ENCODE results near the gene DAAM1. TPM values are rescaled to one million over a fixed set of nuclear protein-coding genes. Genes with fewer than 3 reads are reported as not detected.

The DAAM1 gene
- total RNA-seq, 1 experiment from 2014 or later, result 30.4 TPM

DNA sequence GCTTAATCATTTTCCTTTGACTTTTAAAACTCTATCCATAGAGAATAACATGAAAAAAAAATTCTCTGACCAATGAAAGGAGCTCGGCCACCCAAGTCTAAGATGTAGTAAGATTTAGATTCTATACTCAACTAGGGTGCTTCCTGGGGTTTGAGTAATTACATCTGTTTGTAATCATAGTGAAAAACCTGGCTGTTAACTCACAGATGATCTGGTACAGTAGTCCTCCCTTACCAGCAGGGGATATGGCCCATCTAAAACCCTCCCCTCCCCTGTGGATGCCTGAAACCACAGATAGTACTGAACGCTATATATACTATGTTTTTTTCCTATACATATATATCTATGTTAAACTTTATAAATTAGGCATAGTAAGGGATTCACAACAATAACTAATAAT, 89.2 kb downstream of the DAAM1 start:
- Mint-ChIP-seq H3K27ac (no peak overlapping the region), H3K4me3 (no peak overlapping the region), H3K9me3 (peaks cover 10% of the 10 kb centered on the region), H3K4me1 (peaks cover 6% of the 10 kb centered on the region), H3K36me3 (peaks cover 7% of the 10 kb centered on the region; the same call in 1 of the 2 replicates), H3K27me3 (ENCODE audit: low read depth) (no peaks in the 10 kb centered on the region)
- DNase-seq (ENCODE audit: low spot score), result no peak
- POLR2A ChIA-PET, result no interaction called here
- TF ChIP-seq ZNF263 (CRISPR knock-in tag; IDR thresholded peaks at IDR 0.05; ENCODE audit: low read depth) (no peak), ZNF317 (CRISPR knock-in tag; IDR thresholded peaks at IDR 0.05; ENCODE audit: borderline replicate concordance, low read depth) (no peak), NFYB (CRISPR knock-in tag; conservative IDR thresholded peaks at IDR 0.05; ENCODE audit: low read depth) (no peak)
- TF ChIP-seq, protein P1, sequence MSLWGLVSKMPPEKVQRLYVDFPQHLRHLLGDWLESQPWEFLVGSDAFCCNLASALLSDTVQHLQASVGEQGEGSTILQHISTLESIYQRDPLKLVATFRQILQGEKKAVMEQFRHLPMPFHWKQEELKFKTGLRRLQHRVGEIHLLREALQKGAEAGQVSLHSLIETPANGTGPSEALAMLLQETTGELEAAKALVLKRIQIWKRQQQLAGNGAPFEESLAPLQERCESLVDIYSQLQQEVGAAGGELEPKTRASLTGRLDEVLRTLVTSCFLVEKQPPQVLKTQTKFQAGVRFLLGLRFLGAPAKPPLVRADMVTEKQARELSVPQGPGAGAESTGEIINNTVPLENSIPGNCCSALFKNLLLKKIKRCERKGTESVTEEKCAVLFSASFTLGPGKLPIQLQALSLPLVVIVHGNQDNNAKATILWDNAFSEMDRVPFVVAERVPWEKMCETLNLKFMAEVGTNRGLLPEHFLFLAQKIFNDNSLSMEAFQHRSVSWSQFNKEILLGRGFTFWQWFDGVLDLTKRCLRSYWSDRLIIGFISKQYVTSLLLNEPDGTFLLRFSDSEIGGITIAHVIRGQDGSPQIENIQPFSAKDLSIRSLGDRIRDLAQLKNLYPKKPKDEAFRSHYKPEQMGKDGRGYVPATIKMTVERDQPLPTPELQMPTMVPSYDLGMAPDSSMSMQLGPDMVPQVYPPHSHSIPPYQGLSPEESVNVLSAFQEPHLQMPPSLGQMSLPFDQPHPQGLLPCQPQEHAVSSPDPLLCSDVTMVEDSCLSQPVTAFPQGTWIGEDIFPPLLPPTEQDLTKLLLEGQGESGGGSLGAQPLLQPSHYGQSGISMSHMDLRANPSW (CRISPR knock-in tag; conservative IDR thresholded peaks at IDR 0.05; ENCODE audit: low read depth), result no peak
- TF ChIP-seq, protein P2, sequence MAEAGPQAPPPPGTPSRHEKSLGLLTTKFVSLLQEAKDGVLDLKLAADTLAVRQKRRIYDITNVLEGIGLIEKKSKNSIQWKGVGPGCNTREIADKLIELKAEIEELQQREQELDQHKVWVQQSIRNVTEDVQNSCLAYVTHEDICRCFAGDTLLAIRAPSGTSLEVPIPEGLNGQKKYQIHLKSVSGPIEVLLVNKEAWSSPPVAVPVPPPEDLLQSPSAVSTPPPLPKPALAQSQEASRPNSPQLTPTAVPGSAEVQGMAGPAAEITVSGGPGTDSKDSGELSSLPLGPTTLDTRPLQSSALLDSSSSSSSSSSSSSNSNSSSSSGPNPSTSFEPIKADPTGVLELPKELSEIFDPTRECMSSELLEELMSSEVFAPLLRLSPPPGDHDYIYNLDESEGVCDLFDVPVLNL (CRISPR knock-in tag; IDR thresholded peaks at IDR 0.05; ENCODE audit: borderline replicate concordance, low read depth), result no peak
- TF ChIP-seq, protein P3, sequence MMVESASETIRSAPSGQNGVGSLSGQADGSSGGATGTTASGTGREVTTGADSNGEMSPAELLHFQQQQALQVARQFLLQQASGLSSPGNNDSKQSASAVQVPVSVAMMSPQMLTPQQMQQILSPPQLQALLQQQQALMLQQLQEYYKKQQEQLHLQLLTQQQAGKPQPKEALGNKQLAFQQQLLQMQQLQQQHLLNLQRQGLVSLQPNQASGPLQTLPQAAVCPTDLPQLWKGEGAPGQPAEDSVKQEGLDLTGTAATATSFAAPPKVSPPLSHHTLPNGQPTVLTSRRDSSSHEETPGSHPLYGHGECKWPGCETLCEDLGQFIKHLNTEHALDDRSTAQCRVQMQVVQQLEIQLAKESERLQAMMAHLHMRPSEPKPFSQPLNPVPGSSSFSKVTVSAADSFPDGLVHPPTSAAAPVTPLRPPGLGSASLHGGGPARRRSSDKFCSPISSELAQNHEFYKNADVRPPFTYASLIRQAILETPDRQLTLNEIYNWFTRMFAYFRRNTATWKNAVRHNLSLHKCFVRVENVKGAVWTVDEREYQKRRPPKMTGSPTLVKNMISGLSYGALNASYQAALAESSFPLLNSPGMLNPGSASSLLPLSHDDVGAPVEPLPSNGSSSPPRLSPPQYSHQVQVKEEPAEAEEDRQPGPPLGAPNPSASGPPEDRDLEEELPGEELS (CRISPR knock-in tag; IDR thresholded peaks at IDR 0.05), result no peak
- TF ChIP-seq, protein P4, sequence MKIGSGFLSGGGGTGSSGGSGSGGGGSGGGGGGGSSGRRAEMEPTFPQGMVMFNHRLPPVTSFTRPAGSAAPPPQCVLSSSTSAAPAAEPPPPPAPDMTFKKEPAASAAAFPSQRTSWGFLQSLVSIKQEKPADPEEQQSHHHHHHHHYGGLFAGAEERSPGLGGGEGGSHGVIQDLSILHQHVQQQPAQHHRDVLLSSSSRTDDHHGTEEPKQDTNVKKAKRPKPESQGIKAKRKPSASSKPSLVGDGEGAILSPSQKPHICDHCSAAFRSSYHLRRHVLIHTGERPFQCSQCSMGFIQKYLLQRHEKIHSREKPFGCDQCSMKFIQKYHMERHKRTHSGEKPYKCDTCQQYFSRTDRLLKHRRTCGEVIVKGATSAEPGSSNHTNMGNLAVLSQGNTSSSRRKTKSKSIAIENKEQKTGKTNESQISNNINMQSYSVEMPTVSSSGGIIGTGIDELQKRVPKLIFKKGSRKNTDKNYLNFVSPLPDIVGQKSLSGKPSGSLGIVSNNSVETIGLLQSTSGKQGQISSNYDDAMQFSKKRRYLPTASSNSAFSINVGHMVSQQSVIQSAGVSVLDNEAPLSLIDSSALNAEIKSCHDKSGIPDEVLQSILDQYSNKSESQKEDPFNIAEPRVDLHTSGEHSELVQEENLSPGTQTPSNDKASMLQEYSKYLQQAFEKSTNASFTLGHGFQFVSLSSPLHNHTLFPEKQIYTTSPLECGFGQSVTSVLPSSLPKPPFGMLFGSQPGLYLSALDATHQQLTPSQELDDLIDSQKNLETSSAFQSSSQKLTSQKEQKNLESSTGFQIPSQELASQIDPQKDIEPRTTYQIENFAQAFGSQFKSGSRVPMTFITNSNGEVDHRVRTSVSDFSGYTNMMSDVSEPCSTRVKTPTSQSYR (CRISPR knock-in tag; IDR thresholded peaks at IDR 0.05), result no peak
- TF ChIP-seq, protein P5, sequence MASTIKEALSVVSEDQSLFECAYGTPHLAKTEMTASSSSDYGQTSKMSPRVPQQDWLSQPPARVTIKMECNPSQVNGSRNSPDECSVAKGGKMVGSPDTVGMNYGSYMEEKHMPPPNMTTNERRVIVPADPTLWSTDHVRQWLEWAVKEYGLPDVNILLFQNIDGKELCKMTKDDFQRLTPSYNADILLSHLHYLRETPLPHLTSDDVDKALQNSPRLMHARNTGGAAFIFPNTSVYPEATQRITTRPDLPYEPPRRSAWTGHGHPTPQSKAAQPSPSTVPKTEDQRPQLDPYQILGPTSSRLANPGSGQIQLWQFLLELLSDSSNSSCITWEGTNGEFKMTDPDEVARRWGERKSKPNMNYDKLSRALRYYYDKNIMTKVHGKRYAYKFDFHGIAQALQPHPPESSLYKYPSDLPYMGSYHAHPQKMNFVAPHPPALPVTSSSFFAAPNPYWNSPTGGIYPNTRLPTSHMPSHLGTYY (CRISPR knock-in tag; IDR thresholded peaks at IDR 0.05), result no peak
- TF ChIP-seq, protein P6, sequence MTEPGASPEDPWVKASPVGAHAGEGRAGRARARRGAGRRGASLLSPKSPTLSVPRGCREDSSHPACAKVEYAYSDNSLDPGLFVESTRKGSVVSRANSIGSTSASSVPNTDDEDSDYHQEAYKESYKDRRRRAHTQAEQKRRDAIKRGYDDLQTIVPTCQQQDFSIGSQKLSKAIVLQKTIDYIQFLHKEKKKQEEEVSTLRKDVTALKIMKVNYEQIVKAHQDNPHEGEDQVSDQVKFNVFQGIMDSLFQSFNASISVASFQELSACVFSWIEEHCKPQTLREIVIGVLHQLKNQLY (CRISPR knock-in tag; IDR thresholded peaks at IDR 0.05), result no peak
- TF ChIP-seq, protein P7, sequence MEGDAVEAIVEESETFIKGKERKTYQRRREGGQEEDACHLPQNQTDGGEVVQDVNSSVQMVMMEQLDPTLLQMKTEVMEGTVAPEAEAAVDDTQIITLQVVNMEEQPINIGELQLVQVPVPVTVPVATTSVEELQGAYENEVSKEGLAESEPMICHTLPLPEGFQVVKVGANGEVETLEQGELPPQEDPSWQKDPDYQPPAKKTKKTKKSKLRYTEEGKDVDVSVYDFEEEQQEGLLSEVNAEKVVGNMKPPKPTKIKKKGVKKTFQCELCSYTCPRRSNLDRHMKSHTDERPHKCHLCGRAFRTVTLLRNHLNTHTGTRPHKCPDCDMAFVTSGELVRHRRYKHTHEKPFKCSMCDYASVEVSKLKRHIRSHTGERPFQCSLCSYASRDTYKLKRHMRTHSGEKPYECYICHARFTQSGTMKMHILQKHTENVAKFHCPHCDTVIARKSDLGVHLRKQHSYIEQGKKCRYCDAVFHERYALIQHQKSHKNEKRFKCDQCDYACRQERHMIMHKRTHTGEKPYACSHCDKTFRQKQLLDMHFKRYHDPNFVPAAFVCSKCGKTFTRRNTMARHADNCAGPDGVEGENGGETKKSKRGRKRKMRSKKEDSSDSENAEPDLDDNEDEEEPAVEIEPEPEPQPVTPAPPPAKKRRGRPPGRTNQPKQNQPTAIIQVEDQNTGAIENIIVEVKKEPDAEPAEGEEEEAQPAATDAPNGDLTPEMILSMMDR (IDR thresholded peaks at IDR 0.05), result no peak
- TF ChIP-seq, protein P8, sequence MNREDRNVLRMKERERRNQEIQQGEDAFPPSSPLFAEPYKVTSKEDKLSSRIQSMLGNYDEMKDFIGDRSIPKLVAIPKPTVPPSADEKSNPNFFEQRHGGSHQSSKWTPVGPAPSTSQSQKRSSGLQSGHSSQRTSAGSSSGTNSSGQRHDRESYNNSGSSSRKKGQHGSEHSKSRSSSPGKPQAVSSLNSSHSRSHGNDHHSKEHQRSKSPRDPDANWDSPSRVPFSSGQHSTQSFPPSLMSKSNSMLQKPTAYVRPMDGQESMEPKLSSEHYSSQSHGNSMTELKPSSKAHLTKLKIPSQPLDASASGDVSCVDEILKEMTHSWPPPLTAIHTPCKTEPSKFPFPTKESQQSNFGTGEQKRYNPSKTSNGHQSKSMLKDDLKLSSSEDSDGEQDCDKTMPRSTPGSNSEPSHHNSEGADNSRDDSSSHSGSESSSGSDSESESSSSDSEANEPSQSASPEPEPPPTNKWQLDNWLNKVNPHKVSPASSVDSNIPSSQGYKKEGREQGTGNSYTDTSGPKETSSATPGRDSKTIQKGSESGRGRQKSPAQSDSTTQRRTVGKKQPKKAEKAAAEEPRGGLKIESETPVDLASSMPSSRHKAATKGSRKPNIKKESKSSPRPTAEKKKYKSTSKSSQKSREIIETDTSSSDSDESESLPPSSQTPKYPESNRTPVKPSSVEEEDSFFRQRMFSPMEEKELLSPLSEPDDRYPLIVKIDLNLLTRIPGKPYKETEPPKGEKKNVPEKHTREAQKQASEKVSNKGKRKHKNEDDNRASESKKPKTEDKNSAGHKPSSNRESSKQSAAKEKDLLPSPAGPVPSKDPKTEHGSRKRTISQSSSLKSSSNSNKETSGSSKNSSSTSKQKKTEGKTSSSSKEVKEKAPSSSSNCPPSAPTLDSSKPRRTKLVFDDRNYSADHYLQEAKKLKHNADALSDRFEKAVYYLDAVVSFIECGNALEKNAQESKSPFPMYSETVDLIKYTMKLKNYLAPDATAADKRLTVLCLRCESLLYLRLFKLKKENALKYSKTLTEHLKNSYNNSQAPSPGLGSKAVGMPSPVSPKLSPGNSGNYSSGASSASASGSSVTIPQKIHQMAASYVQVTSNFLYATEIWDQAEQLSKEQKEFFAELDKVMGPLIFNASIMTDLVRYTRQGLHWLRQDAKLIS (CRISPR knock-in tag; IDR thresholded peaks at IDR 0.05; ENCODE audit: borderline replicate concordance), result no peak
- TF ChIP-seq, protein P9, sequence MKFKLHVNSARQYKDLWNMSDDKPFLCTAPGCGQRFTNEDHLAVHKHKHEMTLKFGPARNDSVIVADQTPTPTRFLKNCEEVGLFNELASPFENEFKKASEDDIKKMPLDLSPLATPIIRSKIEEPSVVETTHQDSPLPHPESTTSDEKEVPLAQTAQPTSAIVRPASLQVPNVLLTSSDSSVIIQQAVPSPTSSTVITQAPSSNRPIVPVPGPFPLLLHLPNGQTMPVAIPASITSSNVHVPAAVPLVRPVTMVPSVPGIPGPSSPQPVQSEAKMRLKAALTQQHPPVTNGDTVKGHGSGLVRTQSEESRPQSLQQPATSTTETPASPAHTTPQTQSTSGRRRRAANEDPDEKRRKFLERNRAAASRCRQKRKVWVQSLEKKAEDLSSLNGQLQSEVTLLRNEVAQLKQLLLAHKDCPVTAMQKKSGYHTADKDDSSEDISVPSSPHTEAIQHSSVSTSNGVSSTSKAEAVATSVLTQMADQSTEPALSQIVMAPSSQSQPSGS (CRISPR knock-in tag; IDR thresholded peaks at IDR 0.05; ENCODE audit: borderline replicate concordance, low read depth), result no peak
- TF ChIP-seq, protein P10, sequence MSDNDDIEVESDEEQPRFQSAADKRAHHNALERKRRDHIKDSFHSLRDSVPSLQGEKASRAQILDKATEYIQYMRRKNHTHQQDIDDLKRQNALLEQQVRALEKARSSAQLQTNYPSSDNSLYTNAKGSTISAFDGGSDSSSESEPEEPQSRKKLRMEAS (CRISPR knock-in tag; IDR thresholded peaks at IDR 0.05), result no peak
- CTCF ChIA-PET, result interaction anchor here (0.6 kb wide), 1 partner anchor 162 kb away, joined by 3 read pairs; no protein-coding TSS in a partner anchor
- no peak for ATAC-seq
